GM12873 (cell line): Measurements from ENCODE around the gene MMP8.

ENCODE experiments used
- CTCF ChIP-seq: IDR thresholded peaks from 2 replicates; pipeline ENCODE4 v1.5.1; 2012; ENCODE audit warnings: low read depth, mild to moderate bottlenecking, moderate library complexity, low read length, control low read depth; ENCODE audit not compliant: insufficient read depth; ENCODE audit errors: missing control alignments

MMP8 gene

GRCh38 chr11:102724904-102725500 is at the start of gene MMP8:
TSS of gene MMP8 (minus strand) at chr11:102724954. CDS start at chr11:102724855, 99 bp downstream.
- TF ChIP-seq CTCF, result no peak

GRCh38 chr11:102773386-102773785 is 48.6 kb upstream of the MMP8 start:
- TF ChIP-seq CTCF, result no peak

GRCh38 chr11:102771351-102771750 is 46.6 kb upstream of the MMP8 start:
- no peak for TF ChIP-seq CTCF

- TF ChIP-seq CTCF, result no peak
Measured at GRCh38 chr11:102770191-102770590, 45.4 kb upstream of the MMP8 start.

- TF ChIP-seq CTCF, result no peak
Measured at GRCh38 chr11:102767800-102768199, 43.0 kb upstream of the MMP8 start.

- TF ChIP-seq CTCF, result no peak
Measured at GRCh38 chr11:102763440-102763839, 38.7 kb upstream of the MMP8 start.

- no peak for TF ChIP-seq CTCF
Measured at GRCh38 chr11:102762361-102762767, 37.6 kb upstream of the MMP8 start.
